ENCODE measurements around the gene MCAM. TPM values are rescaled to one million over a fixed set of nuclear protein-coding genes. Genes with fewer than 3 reads are reported as not detected.

Gene MCAM
- total RNA-seq, 4 donors from 2014 or later = 613 to 1,211 (median 746) TPM

DNA sequence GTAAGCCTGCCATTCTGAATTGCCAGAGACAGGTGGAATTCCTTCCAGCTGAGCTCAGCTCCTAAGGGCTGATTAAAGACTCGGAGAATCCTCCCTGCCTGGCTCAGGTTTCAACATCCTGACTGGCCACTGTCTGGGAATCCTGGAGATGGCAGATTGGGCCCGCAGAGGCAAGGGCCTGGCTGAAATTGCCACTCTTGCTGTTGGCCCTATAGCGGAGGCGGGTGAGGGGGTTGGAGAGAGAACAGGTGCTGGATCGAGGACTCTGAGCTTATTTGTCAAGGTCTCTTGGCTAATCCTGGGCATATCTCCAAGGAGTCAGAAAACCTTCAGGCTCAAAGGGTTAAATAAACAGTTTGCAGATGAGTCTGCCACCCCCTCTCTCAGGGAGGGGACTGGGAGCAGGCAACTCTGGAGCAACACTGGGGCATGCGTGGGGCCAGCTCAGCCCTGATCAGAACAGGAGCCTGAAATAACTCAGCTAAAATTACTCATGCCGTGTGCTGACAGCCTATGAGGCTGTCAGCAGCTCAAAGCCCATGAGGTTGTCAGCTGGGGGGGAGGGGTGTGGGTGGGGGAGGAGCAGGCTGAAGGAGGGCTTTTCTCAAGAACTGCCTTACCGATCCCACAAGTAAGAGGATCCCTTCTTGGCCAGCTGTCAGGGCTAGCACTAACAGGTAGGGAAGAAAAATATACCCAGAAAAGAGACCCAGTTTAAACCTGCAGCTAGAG is 44.3 kb upstream of the MCAM start:
- ATAC-seq (ENCODE audit: low FRiP score) (peak; percentile 90), DNase-seq (ENCODE audit: low spot score) (no peak)
- TF ChIP-seq, protein P1, sequence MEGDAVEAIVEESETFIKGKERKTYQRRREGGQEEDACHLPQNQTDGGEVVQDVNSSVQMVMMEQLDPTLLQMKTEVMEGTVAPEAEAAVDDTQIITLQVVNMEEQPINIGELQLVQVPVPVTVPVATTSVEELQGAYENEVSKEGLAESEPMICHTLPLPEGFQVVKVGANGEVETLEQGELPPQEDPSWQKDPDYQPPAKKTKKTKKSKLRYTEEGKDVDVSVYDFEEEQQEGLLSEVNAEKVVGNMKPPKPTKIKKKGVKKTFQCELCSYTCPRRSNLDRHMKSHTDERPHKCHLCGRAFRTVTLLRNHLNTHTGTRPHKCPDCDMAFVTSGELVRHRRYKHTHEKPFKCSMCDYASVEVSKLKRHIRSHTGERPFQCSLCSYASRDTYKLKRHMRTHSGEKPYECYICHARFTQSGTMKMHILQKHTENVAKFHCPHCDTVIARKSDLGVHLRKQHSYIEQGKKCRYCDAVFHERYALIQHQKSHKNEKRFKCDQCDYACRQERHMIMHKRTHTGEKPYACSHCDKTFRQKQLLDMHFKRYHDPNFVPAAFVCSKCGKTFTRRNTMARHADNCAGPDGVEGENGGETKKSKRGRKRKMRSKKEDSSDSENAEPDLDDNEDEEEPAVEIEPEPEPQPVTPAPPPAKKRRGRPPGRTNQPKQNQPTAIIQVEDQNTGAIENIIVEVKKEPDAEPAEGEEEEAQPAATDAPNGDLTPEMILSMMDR (IDR thresholded peaks at IDR 0.05) = no peak

DNA sequence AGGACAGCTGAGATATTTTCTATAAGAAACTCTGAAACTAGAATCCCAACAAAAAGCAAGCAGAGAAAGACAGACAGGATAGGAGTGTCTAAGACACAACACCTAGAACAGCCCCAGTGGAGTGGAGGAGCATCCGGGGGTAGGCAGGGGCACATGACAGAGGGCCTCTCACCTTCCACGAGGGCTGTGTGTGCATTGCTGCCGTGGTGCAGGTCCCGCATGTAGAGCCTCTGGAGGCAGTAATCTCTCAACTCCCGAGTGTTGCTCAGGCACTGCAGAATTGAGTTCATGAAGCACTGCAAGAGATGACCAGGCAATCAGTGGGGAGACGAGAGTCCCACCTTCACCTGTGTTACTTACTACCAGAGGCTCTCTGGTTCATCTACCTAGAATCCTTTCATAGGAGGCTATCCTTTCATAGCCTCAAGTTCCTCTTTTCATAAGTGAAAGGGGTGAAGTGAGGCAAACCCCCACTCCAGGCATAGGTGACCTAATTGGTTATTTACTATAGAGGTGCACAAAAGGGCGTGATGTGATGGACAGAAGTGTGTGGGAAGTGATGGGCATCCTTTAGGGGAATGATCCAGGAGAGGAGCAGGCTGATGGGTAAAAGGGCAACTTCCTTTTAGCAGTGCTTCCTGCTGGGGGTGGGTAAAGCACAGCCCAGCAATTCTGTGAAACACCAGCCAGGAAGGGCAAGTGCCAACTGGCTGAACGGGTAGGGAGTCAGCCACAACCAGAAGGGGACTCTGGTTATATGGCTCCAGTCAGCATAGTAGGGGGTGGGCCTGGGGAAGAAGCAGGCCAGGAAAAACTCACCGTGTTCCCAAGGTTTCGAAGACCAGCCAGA is 42.7 kb upstream of the MCAM start:
- DNase-seq (ENCODE audit: low spot score) = no peak
- ATAC-seq (ENCODE audit: low FRiP score) = no peak
- TF ChIP-seq, protein P1 (IDR thresholded peaks at IDR 0.05) = no peak

DNA sequence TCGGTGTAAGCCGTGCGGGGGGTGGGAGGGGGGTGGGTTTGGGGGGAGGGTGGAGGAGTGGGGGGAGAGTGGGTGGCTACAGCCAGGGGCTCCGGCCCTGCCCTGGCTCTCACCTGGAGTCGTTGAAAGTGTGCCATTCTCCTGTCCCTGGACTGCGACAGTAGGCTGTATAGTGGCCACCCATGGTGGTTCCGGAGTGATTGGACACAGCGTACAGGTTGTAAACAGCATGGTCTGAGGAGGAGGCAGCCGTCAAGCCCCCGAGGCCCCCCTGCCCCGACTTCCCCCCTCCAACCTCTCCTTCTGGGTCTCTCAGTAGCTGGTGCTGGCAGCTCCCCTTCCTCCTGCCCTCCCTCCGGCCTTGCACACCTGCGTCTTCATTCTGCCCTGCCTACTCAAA is 40.1 kb upstream of the MCAM start:
- TF ChIP-seq, protein P1 (IDR thresholded peaks at IDR 0.05) = no peak
- no peak for DNase-seq (ENCODE audit: low spot score)
- ATAC-seq (ENCODE audit: low FRiP score) = no peak

DNA sequence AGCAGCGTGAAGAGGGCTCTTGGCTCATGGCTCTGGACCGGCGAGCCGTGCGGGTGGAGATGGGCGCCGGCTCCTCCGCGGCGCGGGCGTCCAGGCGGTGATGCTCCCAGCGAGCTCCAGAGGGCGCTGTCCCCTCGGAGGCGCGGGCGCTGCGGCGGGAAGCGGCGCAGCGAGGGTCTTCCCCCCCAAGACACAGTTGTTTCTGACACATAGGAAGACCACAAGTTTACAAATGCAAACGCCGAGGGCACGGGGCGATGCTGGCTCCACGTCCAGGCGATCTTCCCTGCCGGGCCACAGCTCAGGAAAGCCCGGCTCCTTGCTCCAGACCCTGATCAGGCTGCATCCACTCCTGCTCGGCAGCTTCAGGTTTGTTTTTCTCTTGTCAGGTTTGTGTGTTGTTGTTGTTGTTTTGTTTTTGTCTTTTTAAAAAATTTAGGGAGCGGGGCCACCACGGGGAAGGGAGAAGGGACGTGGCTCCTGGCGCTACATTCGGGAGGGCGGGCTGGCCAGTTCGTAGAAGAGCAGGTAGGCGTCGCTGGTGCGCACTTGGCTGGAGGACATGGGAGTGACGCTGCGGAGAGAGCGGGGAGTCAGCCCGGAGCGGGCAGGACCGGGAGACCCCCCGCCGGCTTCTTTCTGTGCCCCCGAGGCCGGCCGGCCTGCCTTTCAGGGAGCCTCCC is 39.6 kb upstream of the MCAM start:
- DNase-seq (ENCODE audit: low spot score) (peak; percentile 66), ATAC-seq (ENCODE audit: low FRiP score) (peak; percentile 72)
- TF ChIP-seq, protein P1 (IDR thresholded peaks at IDR 0.05) = peak in 2 of 3 donors; percentile 5 to 88

DNA sequence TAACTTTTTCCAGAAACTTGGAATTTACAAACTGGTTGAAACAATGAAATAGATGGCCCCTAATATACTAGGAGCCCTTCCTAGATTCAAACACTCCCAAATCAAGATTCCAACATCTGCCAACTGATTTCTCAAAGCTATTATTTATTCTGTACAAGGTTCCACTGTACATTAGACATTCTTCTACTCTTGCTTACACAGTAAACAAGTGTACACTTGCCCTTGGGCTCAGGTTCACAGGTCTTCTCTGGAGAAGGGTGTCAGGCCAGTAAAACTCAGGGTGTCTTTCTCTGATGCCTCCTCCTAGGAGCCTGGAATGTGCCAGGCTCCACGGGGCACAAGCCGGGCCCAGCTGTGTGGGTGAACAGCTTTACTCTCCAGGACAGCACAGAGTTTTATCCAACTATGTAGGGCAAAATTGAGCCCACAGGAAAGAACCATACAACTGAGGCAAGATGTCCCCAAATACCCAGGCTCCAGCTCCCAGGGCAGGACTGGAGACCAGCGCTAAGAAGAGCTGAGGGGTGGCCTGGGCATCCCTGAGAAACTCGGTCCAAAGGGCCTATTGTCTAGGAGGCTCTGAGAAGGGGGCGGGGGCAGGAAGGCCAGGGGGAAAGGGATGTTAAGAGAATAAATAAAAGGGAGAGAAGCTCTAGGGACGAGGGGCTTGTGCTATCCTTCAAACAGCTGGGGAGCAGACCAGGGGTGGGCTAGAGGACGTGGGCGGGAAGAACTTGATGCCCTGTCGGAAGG is 38.3 kb upstream of the MCAM start:
- DNase-seq (ENCODE audit: low spot score) = no peak
- TF ChIP-seq, protein P1 (IDR thresholded peaks at IDR 0.05) = no peak
- ATAC-seq (ENCODE audit: low FRiP score) = no peak

DNA sequence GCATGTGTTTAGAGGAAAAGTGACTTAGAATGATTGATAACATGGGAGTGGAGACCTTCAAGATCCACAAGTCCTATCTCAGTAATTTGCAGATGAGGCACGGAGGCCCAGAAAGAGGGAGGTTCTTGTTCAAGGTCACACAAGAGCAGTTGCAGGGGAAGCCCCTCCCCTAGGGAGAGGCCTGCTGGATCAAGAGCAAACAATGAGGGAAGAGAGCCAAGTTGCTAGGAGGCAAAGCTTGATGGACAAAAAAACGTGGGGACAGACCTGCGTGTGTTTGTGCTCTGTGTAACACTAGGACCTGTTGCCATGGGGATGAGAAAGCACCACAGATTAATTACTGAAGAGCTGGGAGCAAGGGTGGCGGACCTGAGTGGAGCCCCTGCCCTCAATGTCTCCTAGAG is 35.9 kb upstream of the MCAM start:
- no peak for DNase-seq (ENCODE audit: low spot score)
- TF ChIP-seq, protein P1 (IDR thresholded peaks at IDR 0.05) = no peak
- no peak for ATAC-seq (ENCODE audit: low FRiP score)
